GM18511 (cell line): Measurements from ENCODE around the gene NCAPD3.
"Not testable (repeated sequence)": the region's sequence is repeated elsewhere in the genome, so short reads cannot be mapped to it uniquely, and the experiment has no call there.

ENCODE experiments used
- ATAC-seq: cut with Tn5 transposase; IDR thresholded peaks from one replicate; pipeline ENCODE4 v1.9.1; 2021; ENCODE audit warnings: mild to moderate bottlenecking, moderate library complexity; ENCODE audit not compliant: unreplicated experiment

NCAPD3 gene

DNA sequence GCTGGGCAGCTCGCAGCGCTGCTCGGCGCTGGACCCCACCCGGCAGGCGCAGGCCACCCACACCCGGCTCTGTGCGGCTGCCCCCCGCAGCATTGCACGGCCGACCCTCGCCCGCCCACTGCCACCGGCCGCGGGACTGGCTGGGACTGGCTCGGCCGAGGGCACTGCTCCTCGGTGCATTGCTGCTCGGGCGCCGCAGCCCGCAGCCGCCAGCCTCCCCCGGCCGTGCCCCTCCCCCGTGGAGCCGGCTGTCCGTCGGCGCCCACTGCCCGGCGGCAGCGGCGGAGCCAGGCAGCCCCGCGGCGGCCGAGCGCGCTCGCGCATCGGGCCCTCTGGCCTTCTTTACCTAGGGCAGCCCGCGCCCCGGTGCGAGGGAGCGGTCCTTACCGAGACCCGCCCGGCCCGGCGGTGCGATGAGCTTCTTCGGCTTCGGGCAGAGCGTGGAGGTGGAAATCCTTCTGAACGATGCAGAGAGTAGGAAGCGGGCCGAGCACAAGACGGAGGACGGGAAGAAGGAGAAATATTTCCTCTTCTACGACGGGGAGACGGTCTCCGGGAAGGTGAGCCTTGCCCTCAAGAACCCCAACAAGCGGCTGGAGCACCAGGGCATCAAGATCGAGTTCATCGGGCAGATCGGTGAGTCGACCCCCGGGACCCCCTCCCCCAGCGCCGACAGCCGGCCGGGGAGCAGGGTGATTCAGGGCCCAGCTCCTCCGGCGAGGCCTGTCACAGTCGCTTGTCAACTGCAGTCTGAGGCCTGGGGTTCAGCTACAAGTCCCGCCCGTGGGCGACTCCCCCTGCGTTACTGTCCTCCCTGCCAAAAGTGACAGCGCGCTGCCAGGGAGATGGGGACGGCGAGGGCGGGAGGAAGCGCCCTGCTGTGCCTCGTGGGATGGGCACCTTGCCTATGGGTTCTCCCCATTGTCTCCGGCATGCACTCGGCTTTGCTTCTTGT lies 1.2 kb upstream of the NCAPD3 start:
- peak; percentile 25 for ATAC-seq

DNA sequence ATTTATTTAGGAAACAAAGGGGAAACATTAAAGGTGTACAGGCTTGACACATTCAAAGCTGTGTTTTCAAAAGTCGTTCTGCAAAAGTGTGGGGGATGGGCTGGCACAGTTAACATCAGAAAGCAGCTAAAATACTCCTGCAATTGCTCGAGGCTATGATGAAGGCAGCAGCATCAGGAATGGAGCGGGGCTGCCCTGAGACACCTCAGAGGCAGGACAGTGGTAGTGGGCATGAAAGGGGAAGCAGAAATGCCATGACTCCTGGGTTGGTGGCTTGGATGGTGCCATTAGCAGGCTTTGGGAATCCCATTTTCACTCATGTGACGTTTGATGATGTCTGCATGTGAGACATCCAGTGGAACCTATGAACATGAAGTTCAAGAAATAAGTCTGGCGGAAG lies 646 bp downstream of the NCAPD3 start:
- no peak for ATAC-seq

DNA sequence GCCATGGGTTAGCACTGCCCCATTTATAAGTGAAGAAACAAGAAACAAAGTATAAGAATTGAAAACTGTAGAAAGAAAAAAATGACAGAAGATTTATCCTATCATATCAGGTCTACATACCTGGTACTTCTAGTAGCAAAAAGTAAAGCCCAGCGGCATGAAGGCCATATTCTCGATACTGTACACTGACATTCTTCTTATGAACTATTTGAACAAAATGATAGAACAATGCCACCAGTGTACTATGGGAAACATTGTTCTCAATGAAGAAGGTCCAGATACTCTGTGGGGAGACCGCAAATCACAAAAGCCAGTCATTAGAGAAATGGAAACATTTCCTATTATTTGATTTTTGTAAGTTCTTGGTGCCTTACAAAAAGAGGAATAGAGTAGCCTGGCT lies 7.0 kb downstream of the NCAPD3 start:
- no peak for ATAC-seq

DNA sequence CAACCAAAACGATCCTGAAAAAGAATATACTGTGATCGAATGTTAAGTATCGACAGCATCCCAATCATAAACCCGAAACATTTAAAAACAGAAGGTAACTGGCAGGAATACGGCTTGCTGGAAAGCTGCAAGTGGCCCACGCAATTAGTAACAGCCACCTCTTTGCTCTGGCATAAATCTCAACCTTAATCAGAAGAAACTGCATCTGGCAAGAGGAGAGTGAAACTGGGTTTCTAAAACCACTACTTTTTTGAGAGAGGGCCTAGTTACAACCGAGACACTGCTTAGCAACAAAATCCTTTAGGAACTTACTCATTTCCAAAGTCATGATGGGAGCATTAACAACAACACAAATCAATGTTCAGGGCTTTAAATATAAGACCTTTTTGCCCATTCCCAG lies 7.9 kb downstream of the NCAPD3 start:
- no peak for ATAC-seq

- no peak for ATAC-seq
Measured at GRCh38 chr11:134207538-134208239, 16.1 kb downstream of the NCAPD3 start.

DNA sequence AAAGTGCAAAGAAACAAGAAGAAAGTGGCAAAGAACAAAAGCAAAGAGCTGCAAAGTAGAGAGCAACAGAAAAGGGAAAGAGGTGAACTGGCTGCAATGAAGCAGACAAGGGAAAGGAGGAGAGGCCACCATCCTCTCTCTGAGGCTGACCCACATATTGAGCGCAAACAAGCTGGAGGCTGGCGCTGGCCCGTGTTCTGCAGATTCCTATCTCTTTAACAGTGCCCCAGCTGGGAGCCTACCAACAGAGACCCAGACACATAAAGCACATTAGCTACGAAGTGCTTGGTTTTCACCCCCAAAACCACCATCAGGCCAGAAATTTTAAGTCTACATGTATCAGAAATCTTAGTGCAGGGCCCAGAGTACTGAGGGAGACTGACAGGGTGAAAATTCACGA lies 17.6 kb downstream of the NCAPD3 start:
- no peak for ATAC-seq

DNA sequence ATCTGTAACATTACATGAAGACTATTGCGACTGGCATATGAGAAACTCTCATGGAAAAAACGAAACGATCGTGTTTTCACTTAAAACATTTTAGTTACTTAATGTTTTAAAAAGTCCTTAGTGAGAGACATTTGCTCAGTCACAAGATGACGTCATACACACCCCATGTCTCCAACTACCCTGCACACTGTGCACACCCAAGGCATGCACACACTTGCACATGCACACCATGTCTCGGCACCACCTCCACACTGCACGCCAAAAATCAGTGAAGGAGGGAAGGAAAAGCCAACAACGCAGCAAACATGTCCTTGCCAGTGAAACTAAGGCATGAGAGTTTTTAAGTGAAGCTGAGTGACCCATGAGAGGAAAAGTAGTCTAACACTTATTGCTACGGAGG lies 18.0 kb downstream of the NCAPD3 start:
- ATAC-seq = no peak

DNA sequence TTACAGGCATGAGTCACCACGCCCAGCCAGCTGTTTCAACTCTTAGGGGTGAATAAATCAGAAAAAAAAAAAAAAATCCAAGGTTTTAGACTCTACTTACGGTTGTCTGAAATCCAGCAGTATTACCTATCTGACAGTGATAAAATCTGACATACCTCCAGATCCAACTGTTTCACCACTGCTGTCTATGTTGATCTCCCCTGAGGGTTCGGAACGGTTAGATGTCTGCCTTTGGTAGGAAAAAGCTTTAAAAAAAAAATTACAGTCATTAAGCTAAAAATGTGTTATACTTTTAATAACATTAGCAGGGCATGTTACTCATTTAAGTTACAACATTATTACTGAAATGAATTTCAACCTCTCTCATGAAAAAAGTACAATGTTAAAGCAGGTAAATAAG lies 21.1 kb downstream of the NCAPD3 start:
- ATAC-seq = no peak

DNA sequence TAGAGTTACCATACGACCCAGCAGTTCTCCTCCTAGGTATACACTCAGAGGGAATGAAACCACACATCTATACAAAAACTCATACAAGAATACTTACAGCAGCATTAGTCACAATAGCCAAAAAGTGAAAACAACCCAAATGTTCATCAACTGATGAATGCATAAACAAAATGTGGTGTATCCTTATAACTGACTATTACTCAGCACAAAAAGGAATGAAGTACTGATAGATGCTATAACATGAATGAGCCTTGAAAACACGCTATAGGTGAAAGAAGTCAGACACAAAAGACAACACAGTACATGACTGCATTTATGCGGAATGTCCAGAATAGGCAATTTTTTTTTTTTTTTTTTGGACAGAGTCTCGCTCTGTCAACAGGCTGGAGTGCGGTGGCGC lies 23.1 kb downstream of the NCAPD3 start:
- ATAC-seq = no peak

DNA sequence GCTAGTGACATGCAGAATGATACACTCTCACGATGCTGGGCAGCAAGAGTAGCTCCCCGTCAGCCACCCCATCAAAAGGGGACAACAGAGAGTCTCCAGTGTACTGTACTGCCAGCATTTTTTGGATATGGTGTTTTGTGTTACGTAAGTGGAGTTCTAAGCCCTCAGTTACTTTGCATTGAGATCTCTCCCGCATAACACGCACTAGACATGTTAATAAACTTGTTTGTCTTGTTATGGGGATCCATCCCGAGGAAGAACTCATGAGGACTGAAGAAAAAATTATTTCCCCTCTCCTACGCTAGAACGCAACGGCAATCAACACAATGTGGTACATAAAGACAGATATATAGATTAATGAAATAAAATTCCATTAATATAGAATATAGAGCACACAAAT lies 24.2 kb downstream of the NCAPD3 start:
- ATAC-seq = no peak

DNA sequence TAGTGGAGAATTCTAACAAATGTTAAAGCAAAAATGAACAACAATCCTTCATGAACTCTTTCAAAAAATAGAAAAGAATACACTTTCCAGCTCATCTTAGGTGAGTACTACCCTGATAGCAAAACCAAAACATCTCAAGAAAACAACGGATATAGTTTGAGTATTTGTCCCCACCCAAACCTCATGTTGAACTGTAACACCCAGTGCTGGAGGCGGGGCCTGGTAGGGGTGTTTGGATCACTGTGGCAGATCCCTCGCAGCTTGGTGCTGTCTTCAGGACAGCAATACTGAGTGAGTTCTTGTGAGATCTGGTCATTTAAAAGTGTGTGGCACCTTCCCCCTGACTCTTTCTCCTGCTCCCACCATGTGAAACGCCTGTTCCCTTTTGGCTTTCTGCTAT lies 27.0 kb downstream of the NCAPD3 start:
- ATAC-seq = no peak

DNA sequence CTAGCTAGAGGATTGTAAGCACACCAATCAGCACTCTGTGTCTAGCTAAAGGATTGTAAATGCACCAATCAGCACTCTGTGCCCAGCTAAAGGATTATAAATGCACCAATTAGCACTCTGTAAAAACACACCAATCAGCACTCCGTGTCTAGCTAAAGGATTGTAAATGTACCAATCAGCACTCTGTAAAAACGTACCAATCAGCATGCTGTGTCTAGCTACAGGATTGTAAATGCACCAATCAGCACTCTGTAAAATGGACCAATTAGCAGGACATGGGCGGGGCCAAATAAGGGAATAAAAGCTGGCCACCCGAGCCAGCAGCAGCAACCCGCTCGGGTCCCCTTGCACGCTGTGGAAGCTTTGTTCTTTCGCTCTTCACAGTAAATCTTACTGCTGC lies 35.7 kb downstream of the NCAPD3 start:
- ATAC-seq = not testable (repeated sequence)

- no peak for ATAC-seq
Measured at GRCh38 chr11:134181707-134182106, 42.1 kb downstream of the NCAPD3 start.

DNA sequence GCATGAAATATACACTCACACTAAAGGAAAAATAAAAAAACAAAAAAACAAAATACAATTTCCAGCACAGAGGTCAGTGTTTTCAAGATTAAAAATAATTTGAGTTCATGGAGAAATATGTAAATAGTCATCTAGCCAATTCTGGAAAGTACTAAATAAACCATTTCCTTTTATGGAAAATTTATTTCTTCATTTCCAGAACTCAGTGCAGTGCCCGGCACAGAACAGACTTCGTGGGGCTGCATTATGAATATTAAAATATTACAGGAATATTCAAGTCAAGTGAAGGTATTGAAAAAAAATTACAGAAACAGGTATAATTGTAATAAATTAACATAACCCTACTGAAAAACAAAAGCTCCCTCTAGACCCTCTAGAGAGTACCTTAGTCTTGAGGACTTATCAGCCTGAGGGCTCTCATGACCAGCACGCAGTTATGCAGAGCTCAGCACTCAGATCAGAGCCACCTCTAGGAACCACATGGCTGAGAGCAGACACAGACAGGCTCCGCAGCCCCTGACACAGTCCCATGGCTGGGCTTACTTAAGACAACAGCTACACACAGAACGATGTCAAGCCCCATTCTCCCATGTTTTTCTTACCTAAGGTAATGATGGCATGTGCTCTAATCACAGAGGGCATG lies 45.6 kb downstream of the NCAPD3 start:
- ATAC-seq = no peak

GRCh38 chr11:134176284-134176683 lies 47.5 kb downstream of the NCAPD3 start:
- no peak for ATAC-seq

GRCh38 chr11:134173296-134173695 lies 50.5 kb downstream of the NCAPD3 start:
- ATAC-seq = no peak

DNA sequence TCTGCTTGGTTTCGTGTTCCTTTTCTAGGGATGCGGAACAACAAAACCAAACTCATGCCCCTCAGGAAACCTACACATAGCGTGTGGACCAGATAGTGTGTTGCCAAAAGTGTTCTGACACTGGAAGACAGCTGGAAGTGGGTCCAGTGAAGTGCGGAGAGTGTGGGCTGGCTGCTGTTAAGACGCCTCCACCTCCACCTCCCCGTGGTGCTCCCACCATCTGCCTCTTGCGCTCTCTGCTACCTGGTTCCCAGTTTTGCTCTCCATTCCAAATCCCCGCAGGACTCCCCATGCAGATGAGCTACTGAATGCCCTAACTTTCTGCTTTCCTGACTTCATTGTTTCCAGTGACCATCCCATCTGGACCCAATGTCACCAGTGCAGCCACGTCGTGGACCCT lies 51.8 kb downstream of the NCAPD3 start:
- no peak for ATAC-seq

DNA sequence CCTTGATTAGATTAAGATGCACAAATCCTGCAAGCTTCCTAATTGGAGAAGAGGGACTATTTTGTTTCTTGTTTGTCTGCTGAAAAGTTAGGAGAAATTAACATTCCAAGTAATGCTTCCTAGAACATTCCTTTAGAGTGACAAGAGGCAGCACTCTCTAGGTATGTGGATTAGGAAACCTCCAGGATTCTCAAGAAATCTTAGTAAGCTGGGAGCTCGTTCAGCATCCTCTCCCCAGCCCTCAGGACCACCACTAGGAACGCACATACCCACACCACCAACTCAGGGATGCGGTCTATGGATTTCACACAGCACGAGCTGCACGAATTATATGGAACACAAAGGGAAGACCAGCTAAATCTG lies 52.9 kb downstream of the NCAPD3 start:
- ATAC-seq = no peak

GRCh38 chr11:134170177-134170918 lies 53.4 kb downstream of the NCAPD3 start:
- no peak for ATAC-seq

GRCh38 chr11:134164490-134165370 lies 59.0 kb downstream of the NCAPD3 start:
- no peak for ATAC-seq
